ENCODE data around the gene ORMDL2. TPM values are rescaled to one million over a fixed set of nuclear protein-coding genes. Genes with fewer than 3 reads are reported as not detected.

Gene ORMDL2
- polyA plus RNA-seq, 1 donor from 2014 or later = 11.5 TPM

- Histone ChIP-seq H3K36me3 (ENCODE audit: insufficient read depth, low read length) (peaks cover 14% of the 10 kb centered on the region), H3K79me2 (replicated peaks; ENCODE audit: insufficient read depth, low read length) (no peaks in the 10 kb centered on the region), H3K27ac (ENCODE audit: low read length) (no peak overlapping the region), H2AFZ (ENCODE audit: low read depth, low read length) (no peak overlapping the region), H3K9ac (ENCODE audit: low read length) (no peak overlapping the region), H3F3A (ENCODE audit: insufficient read depth, low read length, poor library complexity, severe bottlenecking) (no peaks in the 10 kb centered on the region), H3K27me3 (ENCODE audit: insufficient read depth, low read depth, low read length) (no peaks in the 10 kb centered on the region), H4K20me1 (ENCODE audit: insufficient read depth) (no peaks in the 10 kb centered on the region), H3K4me3 (ENCODE audit: low read length) (no peak overlapping the region), H3K9me2 (ENCODE audit: insufficient read depth, low read length) (no peaks in the 10 kb centered on the region), H3K4me2 (ENCODE audit: low read length) (no peak overlapping the region), H3K9me3 (ENCODE audit: low read length) (no peaks in the 10 kb centered on the region)
- TF ChIP-seq REST (IDR thresholded peaks at IDR 0.05; ENCODE audit: borderline replicate concordance) (no peak), POLR2AphosphoS5 (IDR thresholded peaks at IDR 0.05) (no peak), EP300 (conservative IDR thresholded peaks at IDR 0.05; ENCODE audit: poor library complexity, severe bottlenecking) (no peak), CTCF (IDR thresholded peaks at IDR 0.05; ENCODE audit: poor library complexity, severe bottlenecking) (no peak), TAF1 (IDR thresholded peaks at IDR 0.05; ENCODE audit: low read depth) (no peak), SMC3 (conservative IDR thresholded peaks at IDR 0.05; ENCODE audit: poor library complexity) (no peak), MXI1 (conservative IDR thresholded peaks at IDR 0.05; ENCODE audit: poor library complexity, severe bottlenecking) (no peak), EZH2 (IDR thresholded peaks at IDR 0.05; ENCODE audit: borderline replicate concordance, insufficient read depth, low read length, poor library complexity, severe bottlenecking) (no peak), RAD21 (conservative IDR thresholded peaks at IDR 0.05) (no peak)
Measured at GRCh38 chr12:55789893-55790292, 27.9 kb upstream of the ORMDL2 start.

GRCh38 chr12:55795950-55796349, 21.9 kb upstream of the ORMDL2 start:
- H3F3A ChIP-seq (ENCODE audit: insufficient read depth, low read length, poor library complexity, severe bottlenecking) = no peaks in the 10 kb centered on the region
- peaks cover 5% of the 10 kb centered on the region for H3K79me2 ChIP-seq (replicated peaks; ENCODE audit: insufficient read depth, low read length)
- H3K9me2 ChIP-seq (ENCODE audit: insufficient read depth, low read length) = no peaks in the 10 kb centered on the region
- TF ChIP-seq TAF1 (IDR thresholded peaks at IDR 0.05; ENCODE audit: low read depth) (no peak), CTCF (IDR thresholded peaks at IDR 0.05; ENCODE audit: poor library complexity, severe bottlenecking) (no peak), POLR2AphosphoS5 (IDR thresholded peaks at IDR 0.05) (no peak), EP300 (conservative IDR thresholded peaks at IDR 0.05; ENCODE audit: poor library complexity, severe bottlenecking) (no peak), MXI1 (conservative IDR thresholded peaks at IDR 0.05; ENCODE audit: poor library complexity, severe bottlenecking) (no peak), SMC3 (conservative IDR thresholded peaks at IDR 0.05; ENCODE audit: poor library complexity) (no peak), RAD21 (conservative IDR thresholded peaks at IDR 0.05) (no peak), EZH2 (IDR thresholded peaks at IDR 0.05; ENCODE audit: borderline replicate concordance, insufficient read depth, low read length, poor library complexity, severe bottlenecking) (no peak), REST (IDR thresholded peaks at IDR 0.05; ENCODE audit: borderline replicate concordance) (no peak)
- no peak overlapping the region for H3K27ac ChIP-seq (ENCODE audit: low read length)
- H3K4me2 ChIP-seq (ENCODE audit: low read length) = no peak overlapping the region
- no peak overlapping the region for H2AFZ ChIP-seq (ENCODE audit: low read depth, low read length)
- no peak overlapping the region for H3K9ac ChIP-seq (ENCODE audit: low read length)
- H3K9me3 ChIP-seq (ENCODE audit: low read length) = no peaks in the 10 kb centered on the region
- H3K4me3 ChIP-seq (ENCODE audit: low read length) = no peak overlapping the region
- no peaks in the 10 kb centered on the region for H4K20me1 ChIP-seq (ENCODE audit: insufficient read depth)
- H3K36me3 ChIP-seq (ENCODE audit: insufficient read depth, low read length) = peaks cover 10% of the 10 kb centered on the region
- no peaks in the 10 kb centered on the region for H3K27me3 ChIP-seq (ENCODE audit: insufficient read depth, low read depth, low read length)
